ENCODE results near the gene MTMR8. TPM values are rescaled to one million over a fixed set of nuclear protein-coding genes. Genes with fewer than 3 reads are reported as not detected.

Gene MTMR8
- polyA plus RNA-seq, 1 donor (not counting 4 experiments of a cell fraction or from before 2014, with no cell fraction given): 1.1 TPM

DNA sequence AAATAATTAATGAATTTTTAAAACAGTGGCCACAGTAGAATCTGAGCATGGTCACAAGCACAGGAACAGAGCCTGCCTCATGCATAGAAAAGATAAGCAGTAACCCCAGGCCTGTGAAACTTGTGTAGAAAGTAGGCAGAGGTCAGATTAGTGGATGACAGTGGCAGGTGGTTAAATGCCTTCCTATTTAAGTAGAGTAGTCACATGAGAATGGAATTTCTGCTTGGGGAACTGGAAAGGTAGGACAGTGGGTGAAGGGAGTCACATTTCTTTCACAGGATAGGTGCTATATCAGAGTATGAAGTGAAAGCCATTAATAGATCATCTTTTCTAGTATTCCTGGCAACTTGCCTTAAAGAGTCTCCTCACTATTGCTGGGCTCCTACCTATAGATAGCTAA, 130.0 kb downstream of the MTMR8 start:
- Histone ChIP-seq H4K20me1 (ENCODE audit: control insufficient read depth, extremely low read depth, insufficient read depth, low read length) (no peaks in the 10 kb centered on the region), H3K9me3 (ENCODE audit: control insufficient read depth, low read depth, low read length) (no peaks in the 10 kb centered on the region), H3K36me3 (ENCODE audit: control insufficient read depth in 2 of 2, extremely low read depth in 1 of 2, insufficient read depth in 2 of 2, low read length in 2 of 2) (no peaks in the 10 kb centered on the region), H3K4me1 (ENCODE audit: control insufficient read depth, extremely low read depth, insufficient read depth, low read length) (no peaks in the 10 kb centered on the region), H2AFZ (ENCODE audit: control insufficient read depth, low read length) (no peak overlapping the region), H3K9me1 (ENCODE audit: control insufficient read depth, extremely low read depth, insufficient read depth, low read length) (no peaks in the 10 kb centered on the region), H3K4me3 (ENCODE audit: control insufficient read depth in 2 of 3, extremely low read depth in 1 of 3, insufficient read depth in 2 of 3, low read depth in 1 of 3, low read length in 3 of 3) (no peak overlapping the region), H3K27me3 (ENCODE audit: control insufficient read depth, extremely low read depth, insufficient read depth, low read length) (no peaks in the 10 kb centered on the region), H3K79me2 (ENCODE audit: control insufficient read depth, insufficient read depth, low read length) (no peaks in the 10 kb centered on the region), H3K9ac (ENCODE audit: control insufficient read depth, extremely low read depth, insufficient read depth, low read length) (no peak overlapping the region), H3K27ac (ENCODE audit: control insufficient read depth, insufficient read depth, low read length) (no peak overlapping the region), H3K4me2 (ENCODE audit: control insufficient read depth, extremely low read depth, insufficient read depth, low read depth, low read length) (no peak overlapping the region)
- TF ChIP-seq EZH2 (IDR thresholded peaks at IDR 0.05; ENCODE audit: low read length): no peak
- TF ChIP-seq, protein P1, sequence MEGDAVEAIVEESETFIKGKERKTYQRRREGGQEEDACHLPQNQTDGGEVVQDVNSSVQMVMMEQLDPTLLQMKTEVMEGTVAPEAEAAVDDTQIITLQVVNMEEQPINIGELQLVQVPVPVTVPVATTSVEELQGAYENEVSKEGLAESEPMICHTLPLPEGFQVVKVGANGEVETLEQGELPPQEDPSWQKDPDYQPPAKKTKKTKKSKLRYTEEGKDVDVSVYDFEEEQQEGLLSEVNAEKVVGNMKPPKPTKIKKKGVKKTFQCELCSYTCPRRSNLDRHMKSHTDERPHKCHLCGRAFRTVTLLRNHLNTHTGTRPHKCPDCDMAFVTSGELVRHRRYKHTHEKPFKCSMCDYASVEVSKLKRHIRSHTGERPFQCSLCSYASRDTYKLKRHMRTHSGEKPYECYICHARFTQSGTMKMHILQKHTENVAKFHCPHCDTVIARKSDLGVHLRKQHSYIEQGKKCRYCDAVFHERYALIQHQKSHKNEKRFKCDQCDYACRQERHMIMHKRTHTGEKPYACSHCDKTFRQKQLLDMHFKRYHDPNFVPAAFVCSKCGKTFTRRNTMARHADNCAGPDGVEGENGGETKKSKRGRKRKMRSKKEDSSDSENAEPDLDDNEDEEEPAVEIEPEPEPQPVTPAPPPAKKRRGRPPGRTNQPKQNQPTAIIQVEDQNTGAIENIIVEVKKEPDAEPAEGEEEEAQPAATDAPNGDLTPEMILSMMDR (optimal IDR thresholded peaks at IDR 0.05 in 1 of 3, IDR thresholded peaks at IDR 0.05 in 1 of 3, conservative IDR thresholded peaks at IDR 0.05 in 1 of 3; ENCODE audit: extremely low read depth in 1 of 3, insufficient read depth in 2 of 3, low read length in 3 of 3): no peak
- dilution Hi-C loops (cut with MboI; ENCODE audit: extremely low pct_ligation_motif_present, low sequenced_read_pairs): no loop called here
- no peak for DNase-seq (ENCODE audit: low read depth, low spot score)
- FAIRE-seq: no peak

DNA sequence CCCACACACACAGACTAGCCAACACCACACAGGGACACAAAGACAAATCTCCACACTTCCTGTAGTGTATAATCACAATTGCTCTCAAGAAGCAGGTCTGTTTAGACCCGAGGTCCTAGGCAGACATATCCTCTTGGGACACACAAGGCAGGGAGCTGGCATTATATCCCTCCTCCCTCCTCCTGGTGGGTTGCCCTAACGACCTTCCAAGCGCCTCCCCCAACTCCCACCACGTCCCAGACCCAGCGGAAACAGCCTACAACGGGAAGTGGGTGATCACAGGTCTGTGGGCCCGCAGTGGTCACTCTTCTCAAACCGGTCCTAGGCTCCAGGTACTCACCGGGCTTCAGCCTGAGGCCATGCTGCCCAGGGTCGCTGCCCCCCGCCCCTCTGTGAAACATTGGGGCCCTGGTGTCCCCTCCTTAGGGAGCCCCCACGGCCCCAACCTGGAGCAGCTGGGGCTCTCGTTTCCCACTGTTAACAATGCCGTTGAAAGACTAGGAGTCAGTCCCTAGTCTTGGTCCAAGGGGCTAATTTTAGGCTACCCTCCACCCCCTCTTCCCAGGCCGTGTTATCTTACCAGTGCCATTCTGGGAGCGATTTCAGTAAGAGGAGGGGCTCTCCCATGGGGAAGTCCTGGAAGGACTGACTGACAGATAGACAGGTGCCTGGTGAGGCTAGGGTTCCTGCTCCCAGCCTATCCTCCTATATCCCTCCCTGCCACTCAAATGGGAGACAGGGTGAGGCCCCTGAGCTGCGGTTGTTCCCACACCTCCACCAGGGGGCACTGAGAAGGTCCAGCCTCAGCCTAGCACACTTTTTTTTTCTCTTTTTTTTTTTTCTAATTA, 164.9 kb downstream of the MTMR8 start, which contains the start of gene ASB12:
Gene ASB12 (minus strand): TSS at position 485 of the 848 bp plus-strand sequence. CDS start 4,957 bp downstream, outside the sequence.
- Histone ChIP-seq H3K27ac (ENCODE audit: control insufficient read depth, insufficient read depth, low read length) (no peak within 1 kb of the TSS), H3K79me2 (ENCODE audit: control insufficient read depth, insufficient read depth, low read length) (no peaks in the 10 kb centered on the region), H2AFZ (ENCODE audit: control insufficient read depth, low read length) (no peak within 1 kb of the TSS), H3K27me3 (ENCODE audit: control insufficient read depth, extremely low read depth, insufficient read depth, low read length) (no peaks in the 10 kb centered on the region), H3K9me3 (ENCODE audit: control insufficient read depth, low read depth, low read length) (no peaks in the 10 kb centered on the region), H4K20me1 (ENCODE audit: control insufficient read depth, extremely low read depth, insufficient read depth, low read length) (no peaks in the 10 kb centered on the region), H3K4me2 (ENCODE audit: control insufficient read depth, extremely low read depth, insufficient read depth, low read depth, low read length) (no peak within 1 kb of the TSS), H3K4me1 (ENCODE audit: control insufficient read depth, extremely low read depth, insufficient read depth, low read length) (no peaks in the 10 kb centered on the region), H3K4me3 (ENCODE audit: control insufficient read depth in 2 of 3, extremely low read depth in 1 of 3, insufficient read depth in 2 of 3, low read depth in 1 of 3, low read length in 3 of 3) (no peak within 1 kb of the TSS), H3K36me3 (ENCODE audit: control insufficient read depth in 2 of 2, extremely low read depth in 1 of 2, insufficient read depth in 2 of 2, low read length in 2 of 2) (no peaks in the 10 kb centered on the region), H3K9ac (ENCODE audit: control insufficient read depth, extremely low read depth, insufficient read depth, low read length) (no peak within 1 kb of the TSS), H3K9me1 (ENCODE audit: control insufficient read depth, extremely low read depth, insufficient read depth, low read length) (no peaks in the 10 kb centered on the region)
- no peak for FAIRE-seq
- dilution Hi-C loops (cut with MboI; ENCODE audit: extremely low pct_ligation_motif_present, low sequenced_read_pairs): no loop called here
- no peak for DNase-seq (ENCODE audit: low read depth, low spot score)
- TF ChIP-seq, protein P1 (optimal IDR thresholded peaks at IDR 0.05 in 1 of 3, IDR thresholded peaks at IDR 0.05 in 1 of 3, conservative IDR thresholded peaks at IDR 0.05 in 1 of 3; ENCODE audit: extremely low read depth in 1 of 3, insufficient read depth in 2 of 3, low read length in 3 of 3): no peak
- TF ChIP-seq EZH2 (IDR thresholded peaks at IDR 0.05; ENCODE audit: low read length): no peak

Measured in keratinocyte (primary cell).